CMK (cell line): ENCODE data around the gene SMPD2.
"Not testable (repeated sequence)": the region's sequence is repeated elsewhere in the genome, so short reads cannot be mapped to it uniquely, and the experiment has no call there.

Experiments
- DNase-seq: peaks from one replicate; pipeline ENCODE4 v3.0.0-alpha.2; 2010; ENCODE audit warnings: low read depth

The SMPD2 gene

GRCh38 chr6:109461205-109461604 is 20.7 kb downstream of the SMPD2 start:
- not testable (repeated sequence) for DNase-seq

GRCh38 chr6:109461733-109462526 is 21.4 kb downstream of the SMPD2 start:
- DNase-seq = no peak

- DNase-seq = no peak
Observed at GRCh38 chr6:109465772-109466171, 25.2 kb downstream of the SMPD2 start.

GRCh38 chr6:109466212-109466923 is 25.8 kb downstream of the SMPD2 start:
- DNase-seq = no peak

GRCh38 chr6:109467696-109468095 is 27.2 kb downstream of the SMPD2 start:
- no peak for DNase-seq

- no peak for DNase-seq
Observed at GRCh38 chr6:109469591-109470189, 29.2 kb downstream of the SMPD2 start.

GRCh38 chr6:109471105-109471810 is 30.7 kb downstream of the SMPD2 start:
- DNase-seq = no peak

GRCh38 chr6:109472132-109472995 is 31.8 kb downstream of the SMPD2 start:
- no peak for DNase-seq

- DNase-seq = no peak
Observed at GRCh38 chr6:109473120-109473519, 32.6 kb downstream of the SMPD2 start.

GRCh38 chr6:109474995-109475394 is 34.5 kb downstream of the SMPD2 start:
- DNase-seq = no peak

- no peak for DNase-seq
Observed at GRCh38 chr6:109475625-109476024, 35.1 kb downstream of the SMPD2 start.

- no peak for DNase-seq
Observed at GRCh38 chr6:109477184-109477583, 36.7 kb downstream of the SMPD2 start.

GRCh38 chr6:109477725-109478124 is 37.2 kb downstream of the SMPD2 start:
- DNase-seq = no peak

- DNase-seq = no peak
Observed at GRCh38 chr6:109478222-109478805, 37.8 kb downstream of the SMPD2 start.

- no peak for DNase-seq
Observed at GRCh38 chr6:109478841-109479624, 38.5 kb downstream of the SMPD2 start.

- DNase-seq = no peak
Observed at GRCh38 chr6:109480993-109481480, 40.5 kb downstream of the SMPD2 start.

- peak; percentile 68 for DNase-seq
Observed at GRCh38 chr6:109482905-109483734, 42.6 kb downstream of the SMPD2 start, which contains the start of gene ZBTB24. Gene ZBTB24, minus strand, starts transcription at chr6:109483219. Its CDS starts 1,193 bp downstream, at chr6:109482026.

- no peak for DNase-seq
Observed at GRCh38 chr6:109483735-109484057, 43.2 kb downstream of the SMPD2 start.

GRCh38 chr6:109484122-109484521 is 43.6 kb downstream of the SMPD2 start:
- no peak for DNase-seq
